ENCODE results near the gene APPL1.
"Not testable (repeated sequence)": the region's sequence is repeated elsewhere in the genome, so short reads cannot be mapped to it uniquely, and the experiment has no call there.

The APPL1 gene

GRCh38 chr3:57274845-57275244 lies 47.3 kb downstream of the APPL1 start:
- DNase-seq (ENCODE audit: low read depth in 2 of 2): no peak

- DNase-seq (ENCODE audit: low read depth in 2 of 2): no peak
These were observed 47.9 kb downstream of the APPL1 start for GRCh38 chr3:57275393-57275792.

- no peak for DNase-seq (ENCODE audit: low read depth in 2 of 2)
These were observed 50.7 kb downstream of the APPL1 start for GRCh38 chr3:57278237-57278636.

GRCh38 chr3:57279685-57280084 lies 52.2 kb downstream of the APPL1 start:
- no peak for DNase-seq (ENCODE audit: low read depth in 2 of 2)

- no peak for DNase-seq (ENCODE audit: low read depth in 2 of 2)
These were observed 54.2 kb downstream of the APPL1 start for GRCh38 chr3:57281715-57282114.

- no peak for DNase-seq (ENCODE audit: low read depth in 2 of 2)
These were observed 55.8 kb downstream of the APPL1 start for GRCh38 chr3:57283334-57283733.

GRCh38 chr3:57287205-57287604 lies 59.7 kb downstream of the APPL1 start:
- no peak for DNase-seq (ENCODE audit: low read depth in 2 of 2)

GRCh38 chr3:57288403-57288802 lies 60.9 kb downstream of the APPL1 start:
- no peak for DNase-seq (ENCODE audit: low read depth in 2 of 2)

GRCh38 chr3:57292159-57292896 lies 64.8 kb downstream of the APPL1 start, which contains the start of gene ASB14:
Gene ASB14 (minus strand): TSS chr3:57292685. CDS start chr3:57292033, 652 bp downstream.
- no peak for DNase-seq (ENCODE audit: low read depth in 2 of 2)

GRCh38 chr3:57292897-57293526 lies 65.5 kb downstream of the APPL1 start:
- DNase-seq (ENCODE audit: low read depth in 2 of 2): no peak

GRCh38 chr3:57298041-57298440 lies 70.5 kb downstream of the APPL1 start:
- no peak for DNase-seq (ENCODE audit: low read depth in 2 of 2)

- DNase-seq (ENCODE audit: low read depth in 2 of 2): not testable (repeated sequence)
These were observed 76.0 kb downstream of the APPL1 start for GRCh38 chr3:57303520-57303919.

- DNase-seq (ENCODE audit: low read depth in 2 of 2): no peak
These were observed 82.3 kb downstream of the APPL1 start for GRCh38 chr3:57309769-57310360.

- no peak for DNase-seq (ENCODE audit: low read depth in 2 of 2)
These were observed 86.7 kb downstream of the APPL1 start for GRCh38 chr3:57314204-57314603.
